ENCODE results near the gene KRT72. TPM values are rescaled to one million over a fixed set of nuclear protein-coding genes. Genes with fewer than 3 reads are reported as not detected.

The KRT72 gene
- total RNA-seq, 1 experiment from 2014 or later: not detected

GRCh38 chr12:52648012-52648550, 46.8 kb upstream of the KRT72 start:
- no peak overlapping the region for H2AFZ ChIP-seq
- H3K4me1 ChIP-seq (replicated peaks; ENCODE audit: insufficient read depth): peaks cover 11% of the 10 kb centered on the region; the same call in 1 of the 2 replicates
- no peak for DNase-seq
- no TSS peak for BruUV-seq (replicated peaks)
- POLR2A ChIA-PET (ENCODE audit: unreplicated experiment): no interaction called here
- no peaks in the 10 kb centered on the region for H3K9me2 ChIP-seq (ENCODE audit: insufficient read depth)
- H3K27ac ChIP-seq: no peak overlapping the region
- TF ChIP-seq EZH2 (IDR thresholded peaks at IDR 0.05; ENCODE audit: low read depth) (no peak), CTCF (conservative IDR thresholded peaks at IDR 0.05) (no peak)
- intact Hi-C loops (cut with micrococcal nuclease; ENCODE audit: unreplicated experiment): no loop called here
- H3K4me3 ChIP-seq: no peak overlapping the region
- no peaks in the 10 kb centered on the region for H3K79me2 ChIP-seq (ENCODE audit: low read depth)
- no peaks in the 10 kb centered on the region for H3F3A ChIP-seq (ENCODE audit: insufficient read depth, low read depth)
- H3K36me3 ChIP-seq (ENCODE audit: low read depth): no peaks in the 10 kb centered on the region
- no peak overlapping the region for H3K4me2 ChIP-seq
- no peaks in the 10 kb centered on the region for H4K20me1 ChIP-seq (ENCODE audit: insufficient read depth)
- CTCF ChIA-PET: no interaction called here
- no peaks in the 10 kb centered on the region for H3K9me3 ChIP-seq (ENCODE audit: insufficient read depth, low read depth)
- H3K27me3 ChIP-seq (ENCODE audit: insufficient read depth, low read depth): no peaks in the 10 kb centered on the region

- H3K4me1 ChIP-seq (replicated peaks; ENCODE audit: insufficient read depth): peaks cover 11% of the 10 kb centered on the region; the same call in 1 of the 2 replicates
- no peak overlapping the region for H3K4me3 ChIP-seq
- H3K9me2 ChIP-seq (ENCODE audit: insufficient read depth): no peaks in the 10 kb centered on the region
- no peaks in the 10 kb centered on the region for H3K27me3 ChIP-seq (ENCODE audit: insufficient read depth, low read depth)
- no peaks in the 10 kb centered on the region for H3K9me3 ChIP-seq (ENCODE audit: insufficient read depth, low read depth)
- DNase-seq: no peak
- no peaks in the 10 kb centered on the region for H3F3A ChIP-seq (ENCODE audit: insufficient read depth, low read depth)
- no TSS peak for BruUV-seq (replicated peaks)
- intact Hi-C loops (cut with micrococcal nuclease; ENCODE audit: unreplicated experiment): no loop called here
- H3K36me3 ChIP-seq (ENCODE audit: low read depth): no peaks in the 10 kb centered on the region
- H3K79me2 ChIP-seq (ENCODE audit: low read depth): no peaks in the 10 kb centered on the region
- TF ChIP-seq CTCF (conservative IDR thresholded peaks at IDR 0.05): no peak
- TF ChIP-seq EZH2 (IDR thresholded peaks at IDR 0.05; ENCODE audit: low read depth): no peak
- H4K20me1 ChIP-seq (ENCODE audit: insufficient read depth): no peaks in the 10 kb centered on the region
- no peak overlapping the region for H2AFZ ChIP-seq
- no peak overlapping the region for H3K27ac ChIP-seq
- ChIA-PET POLR2A (ENCODE audit: unreplicated experiment) (no interaction called here), CTCF (no interaction called here)
- no peak overlapping the region for H3K4me2 ChIP-seq
These were observed 46.3 kb upstream of the KRT72 start for GRCh38 chr12:52647601-52648000.

- Histone ChIP-seq H3K9me2 (ENCODE audit: insufficient read depth) (no peaks in the 10 kb centered on the region), H3F3A (ENCODE audit: insufficient read depth, low read depth) (no peaks in the 10 kb centered on the region), H3K4me2 (no peak overlapping the region), H3K4me1 (replicated peaks; ENCODE audit: insufficient read depth) (peaks cover 11% of the 10 kb centered on the region; the same call in 1 of the 2 replicates), H3K79me2 (ENCODE audit: low read depth) (no peaks in the 10 kb centered on the region), H4K20me1 (ENCODE audit: insufficient read depth) (no peaks in the 10 kb centered on the region), H3K9me3 (ENCODE audit: insufficient read depth, low read depth) (no peaks in the 10 kb centered on the region), H3K27me3 (ENCODE audit: insufficient read depth, low read depth) (no peaks in the 10 kb centered on the region), H3K27ac (no peak overlapping the region), H3K4me3 (no peak overlapping the region), H2AFZ (no peak overlapping the region), H3K36me3 (ENCODE audit: low read depth) (no peaks in the 10 kb centered on the region)
- DNase-seq: no peak
- TF ChIP-seq CTCF (conservative IDR thresholded peaks at IDR 0.05) (no peak), EZH2 (IDR thresholded peaks at IDR 0.05; ENCODE audit: low read depth) (no peak)
- POLR2A ChIA-PET (ENCODE audit: unreplicated experiment): no interaction called here
- no TSS peak for BruUV-seq (replicated peaks)
- CTCF ChIA-PET: no interaction called here
- intact Hi-C loops (cut with micrococcal nuclease; ENCODE audit: unreplicated experiment): no loop called here
These were observed 45.4 kb upstream of the KRT72 start for GRCh38 chr12:52646613-52647012.

All from PC-9 (cell line).